Erythroblast (primary cell): ENCODE measurements around the gene PSMD10.

Experiments used
- GATA1 ChIP-seq: IDR thresholded peaks from 2 replicates; pipeline ENCODE4 v1.6.1; 2011; ENCODE audit warnings: low read depth, mild to moderate bottlenecking, control low read depth, low read length, moderate library complexity
- POLR2A ChIP-seq: IDR thresholded peaks from 2 replicates; pipeline ENCODE4 v1.6.1; 2011; ENCODE audit warnings: mild to moderate bottlenecking, low read length

- TF ChIP-seq POLR2A = no peak
- TF ChIP-seq GATA1 = no peak
Observed at GRCh38 chrX:108117988-108118387, 26.6 kb upstream of the PSMD10 start.
